ENCODE measurements around the gene ZKSCAN1.

ZKSCAN1 gene

GRCh38 chr7:100044718-100045117 lies 29.3 kb downstream of the ZKSCAN1 start:
- no peak for DNase-seq

- DNase-seq, result no peak
Measured at GRCh38 chr7:100048680-100049079, 33.3 kb downstream of the ZKSCAN1 start.

GRCh38 chr7:100049441-100050291 lies 34.3 kb downstream of the ZKSCAN1 start, which contains the start of gene ZSCAN21:
TSS of gene ZSCAN21 (plus strand) at chr7:100049774. CDS start at chr7:100057007, 7,233 bp downstream.
- DNase-seq, result peak; percentile 75

GRCh38 chr7:100051611-100052010 lies 36.2 kb downstream of the ZKSCAN1 start:
- no peak for DNase-seq

GRCh38 chr7:100053215-100053614 lies 37.8 kb downstream of the ZKSCAN1 start:
- peak; percentile 5 for DNase-seq

- no peak for DNase-seq
Measured at GRCh38 chr7:100057006-100057405, 41.6 kb downstream of the ZKSCAN1 start.

GRCh38 chr7:100059251-100059739 lies 43.9 kb downstream of the ZKSCAN1 start:
- DNase-seq, result no peak

GRCh38 chr7:100061518-100062193 lies 46.3 kb downstream of the ZKSCAN1 start:
- DNase-seq, result no peak

GRCh38 chr7:100063376-100063775 lies 48.0 kb downstream of the ZKSCAN1 start:
- DNase-seq, result no peak

- DNase-seq, result no peak
Measured at GRCh38 chr7:100064162-100064561, 48.8 kb downstream of the ZKSCAN1 start.

GRCh38 chr7:100065452-100066186 lies 50.2 kb downstream of the ZKSCAN1 start:
- DNase-seq, result no peak

GRCh38 chr7:100066953-100067352 lies 51.6 kb downstream of the ZKSCAN1 start:
- DNase-seq, result no peak

GRCh38 chr7:100069991-100070390 lies 54.6 kb downstream of the ZKSCAN1 start:
- no peak for DNase-seq

- no peak for DNase-seq
Measured at GRCh38 chr7:100071018-100071723, 55.8 kb downstream of the ZKSCAN1 start.

- DNase-seq, result no peak
Measured at GRCh38 chr7:100072462-100072861, 57.1 kb downstream of the ZKSCAN1 start.

GRCh38 chr7:100074841-100075240 lies 59.4 kb downstream of the ZKSCAN1 start:
- no peak for DNase-seq

- DNase-seq, result no peak
Measured at GRCh38 chr7:100075418-100075817, 60.0 kb downstream of the ZKSCAN1 start.

GRCh38 chr7:100077205-100077604 lies 61.8 kb downstream of the ZKSCAN1 start:
- DNase-seq, result no peak

- DNase-seq, result no peak
Measured at GRCh38 chr7:100079024-100079560, 63.7 kb downstream of the ZKSCAN1 start.

- DNase-seq, result no peak
Measured at GRCh38 chr7:100080907-100081534, 65.6 kb downstream of the ZKSCAN1 start.

- peak; percentile 98 for DNase-seq
Measured at GRCh38 chr7:100081535-100082102, 66.2 kb downstream of the ZKSCAN1 start, which contains the start of gene ZNF3. TSS of gene ZNF3 (minus strand) at chr7:100081723. CDS start at chr7:100077357, 4,366 bp downstream.
